Neutrophil (primary cell): Measurements from ENCODE around the gene EBF3.

Experiments
- H3K27ac ChIP-seq: fragments of 200-600 bp; sonication (generic); 2 replicates; pipeline ENCODE4 v1.5.1; 2016; ENCODE audit warnings: mild to moderate bottlenecking, moderate library complexity
- H3K27me3 ChIP-seq: fragments of 200-600 bp; sonication (generic); 2 replicates; pipeline ENCODE4 v1.6.0; 2016; ENCODE audit warnings: mild to moderate bottlenecking
- H3K36me3 ChIP-seq: fragments of 200-600 bp; sonication (generic); 2 replicates; pipeline ENCODE4 v1.5.1; 2017
- H3K4me1 ChIP-seq, 2 experiments: fragments of 200-600 bp in 1 of 2; sonication (generic) in 1 of 2; 1 replicate in 1 of 2; 2 replicates in 1 of 2; pipeline versions ENCODE4 v1.5.1 to v1.6.1; 2013 to 2016; ENCODE audit warnings: low read depth in 1 of 2, low read length in 1 of 2, mild to moderate bottlenecking in 1 of 2, moderate library complexity in 1 of 2; ENCODE audit not compliant: control insufficient read depth in 1 of 2, insufficient read depth in 1 of 2
- H3K4me3 ChIP-seq, 2 experiments: fragments of 200-600 bp in 1 of 2; sonication (generic) in 1 of 2; 1 replicate in 1 of 2; 2 replicates in 1 of 2; pipeline ENCODE4 v1.5.1; 2013 to 2016; ENCODE audit warnings: low read depth in 1 of 2, low read length in 1 of 2, mild to moderate bottlenecking in 1 of 2, moderate library complexity in 1 of 2
- H3K9me3 ChIP-seq: fragments of 200-600 bp; sonication (generic); 2 replicates; pipeline ENCODE4 v1.5.1; 2016
- CTCF ChIP-seq: fragments of 200-600 bp; sonication (generic); IDR thresholded peaks from 2 replicates; pipeline ENCODE4 v1.5.1; 2016; ENCODE audit warnings: antibody characterized with exemption

Gene EBF3

GRCh38 chr10:129914153-129914855 lies 49.8 kb downstream of the EBF3 start:
- H3K27ac ChIP-seq = no peak overlapping the region
- H3K4me1 ChIP-seq = no peaks in the 10 kb centered on the region
- H3K9me3 ChIP-seq = no peaks in the 10 kb centered on the region
- no peak overlapping the region for H3K4me3 ChIP-seq
- no peaks in the 10 kb centered on the region for H3K27me3 ChIP-seq
- H3K36me3 ChIP-seq = no peaks in the 10 kb centered on the region
- TF ChIP-seq CTCF = no peak

- no peak for TF ChIP-seq CTCF
- H3K27ac ChIP-seq = no peak overlapping the region
- H3K27me3 ChIP-seq = no peaks in the 10 kb centered on the region
- H3K9me3 ChIP-seq = no peaks in the 10 kb centered on the region
- no peak overlapping the region for H3K4me3 ChIP-seq
- H3K36me3 ChIP-seq = no peaks in the 10 kb centered on the region
- H3K4me1 ChIP-seq = no peaks in the 10 kb centered on the region
Observed at GRCh38 chr10:129912986-129913695, 50.9 kb downstream of the EBF3 start.

DNA sequence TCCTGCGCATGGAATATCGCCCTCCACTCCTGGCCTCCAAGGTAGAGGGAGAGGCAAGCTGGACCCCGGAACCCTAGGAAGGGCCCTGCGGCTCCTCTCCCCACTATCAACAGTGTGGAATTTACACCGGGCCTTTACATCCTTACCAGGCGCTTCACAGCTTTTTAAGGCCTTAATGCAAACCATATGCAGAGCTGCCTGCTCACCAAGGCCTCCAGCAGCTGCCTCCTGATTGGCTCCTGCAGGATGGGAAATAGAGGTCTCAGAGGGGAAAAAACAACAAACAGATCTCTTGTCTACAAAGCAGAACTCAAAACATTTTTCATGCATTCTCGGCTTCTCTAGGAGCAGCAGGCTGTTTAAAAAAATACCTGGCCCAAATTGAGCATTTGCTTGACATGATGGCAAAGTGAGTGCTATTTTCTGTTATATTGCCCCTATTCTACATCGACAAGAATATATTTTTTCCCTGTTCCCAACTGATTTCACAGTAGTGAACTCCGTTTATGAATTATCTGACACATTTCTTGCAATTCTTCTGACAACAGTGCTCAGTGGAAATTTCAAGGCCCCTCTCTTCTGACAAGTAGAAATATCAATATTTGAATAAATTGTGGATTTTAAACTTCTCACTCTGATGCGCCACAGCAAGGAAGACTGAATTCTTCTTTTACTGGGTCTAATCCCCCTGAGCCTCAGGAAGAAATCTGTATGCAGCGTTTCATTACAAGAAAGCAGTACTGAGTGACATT lies 51.7 kb downstream of the EBF3 start:
- Histone ChIP-seq H3K4me3 (no peak overlapping the region), H3K9me3 (no peaks in the 10 kb centered on the region), H3K4me1 (no peaks in the 10 kb centered on the region), H3K27ac (no peak overlapping the region), H3K36me3 (no peaks in the 10 kb centered on the region), H3K27me3 (no peaks in the 10 kb centered on the region)
- no peak for TF ChIP-seq CTCF

- H3K27ac ChIP-seq = no peak overlapping the region
- H3K4me3 ChIP-seq = no peak overlapping the region
- H3K4me1 ChIP-seq = no peaks in the 10 kb centered on the region
- no peak for TF ChIP-seq CTCF
- no peaks in the 10 kb centered on the region for H3K9me3 ChIP-seq
- H3K36me3 ChIP-seq = no peaks in the 10 kb centered on the region
- H3K27me3 ChIP-seq = no peaks in the 10 kb centered on the region
Observed at GRCh38 chr10:129911451-129912165, 52.5 kb downstream of the EBF3 start.

- Histone ChIP-seq H3K9me3 (no peaks in the 10 kb centered on the region), H3K36me3 (no peaks in the 10 kb centered on the region), H3K4me1 (no peaks in the 10 kb centered on the region), H3K27ac (no peak overlapping the region), H3K4me3 (no peak overlapping the region), H3K27me3 (no peaks in the 10 kb centered on the region)
- no peak for TF ChIP-seq CTCF
Observed at GRCh38 chr10:129910861-129911260, 53.2 kb downstream of the EBF3 start.
